ENCODE results near the gene AGPAT2.
A peak's percentile ranks its signal among the peaks of the same experiment; 100 is the strongest.

The AGPAT2 gene

DNA sequence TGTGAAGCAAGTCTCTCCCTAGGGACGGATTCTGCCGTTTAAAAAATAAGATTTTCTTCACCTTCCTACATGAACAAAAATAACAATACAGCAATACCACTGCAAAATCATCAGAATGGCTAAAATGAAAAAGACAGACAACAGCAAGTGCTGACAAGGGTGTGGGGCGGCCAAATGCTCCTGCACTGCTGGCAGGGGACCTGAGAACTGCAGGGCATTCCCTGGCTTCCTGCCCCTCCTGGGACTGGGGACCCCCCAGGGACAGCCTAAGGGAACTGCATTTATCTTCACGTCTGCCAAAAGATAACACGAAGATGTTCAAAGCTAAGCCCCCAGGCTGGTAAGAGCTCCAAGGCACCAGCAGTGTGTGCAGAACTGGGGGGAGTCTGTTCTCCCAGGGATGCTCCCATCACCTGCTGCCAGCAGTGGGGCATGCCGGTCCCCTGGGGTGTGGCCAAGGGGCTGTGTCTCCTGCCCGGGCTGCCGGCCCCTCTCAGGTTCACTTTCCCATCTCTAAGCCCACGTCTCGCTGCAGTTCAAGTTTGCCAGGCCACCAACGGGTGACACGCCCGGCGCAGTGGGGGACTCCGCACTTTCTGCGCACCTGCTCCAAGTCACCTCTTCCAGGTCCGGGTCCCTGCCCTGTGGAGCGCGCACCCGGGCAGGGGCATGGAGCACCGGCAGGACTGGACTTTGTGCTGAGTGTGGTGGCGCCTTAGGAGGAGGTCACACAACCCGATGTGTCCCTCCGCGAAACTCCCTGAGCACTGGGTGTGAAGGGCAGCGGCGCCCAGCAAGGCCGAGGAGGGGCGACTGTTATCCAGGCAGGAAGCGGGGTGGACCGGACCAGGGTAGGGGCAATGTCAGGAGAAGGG lies 29.0 kb downstream of the AGPAT2 start:
- no peak for DNase-seq
- intact Hi-C loops (cut with DNase I), result no loop called here

DNA sequence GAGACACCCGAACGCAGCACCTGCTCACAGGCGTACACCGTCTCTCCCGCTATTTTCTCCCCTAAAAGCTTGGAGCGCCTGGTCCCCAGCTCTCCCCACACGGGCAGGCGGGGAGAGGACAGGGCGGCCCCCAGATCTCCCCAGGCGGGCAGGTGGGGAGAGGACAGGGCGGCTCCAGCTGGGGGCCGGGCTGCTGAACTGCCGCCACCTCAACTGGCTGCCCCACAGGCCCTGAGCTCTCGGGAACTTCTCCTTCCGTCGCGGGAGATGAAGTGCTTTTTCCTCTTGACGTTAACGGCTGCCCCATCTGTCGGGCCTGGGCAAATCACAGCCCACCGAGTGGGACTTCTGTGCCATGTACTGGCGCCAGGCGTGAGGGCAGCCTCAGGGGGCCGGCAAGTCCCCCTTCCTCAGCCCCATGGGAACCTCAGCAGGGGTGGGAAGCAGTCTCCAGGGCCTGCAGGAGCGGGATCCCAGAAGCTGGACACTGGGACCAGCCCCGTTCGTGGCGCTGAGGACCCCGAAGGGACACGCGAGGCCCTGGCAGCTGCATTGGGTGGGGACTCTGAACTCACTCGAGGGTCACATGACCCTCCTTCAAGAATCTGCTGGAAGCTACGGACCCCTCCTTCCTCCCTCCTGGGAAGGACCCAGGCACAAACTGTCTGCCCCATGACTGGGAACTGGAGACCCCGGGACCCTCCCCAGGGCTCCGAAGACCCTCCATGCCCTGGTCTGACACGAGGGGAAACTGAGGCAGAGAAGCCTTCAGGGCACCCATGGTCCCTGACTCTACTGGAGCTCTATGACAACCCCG lies 30.3 kb downstream of the AGPAT2 start:
- DNase-seq, result no peak
- intact Hi-C loops (cut with DNase I), result no loop called here

DNA sequence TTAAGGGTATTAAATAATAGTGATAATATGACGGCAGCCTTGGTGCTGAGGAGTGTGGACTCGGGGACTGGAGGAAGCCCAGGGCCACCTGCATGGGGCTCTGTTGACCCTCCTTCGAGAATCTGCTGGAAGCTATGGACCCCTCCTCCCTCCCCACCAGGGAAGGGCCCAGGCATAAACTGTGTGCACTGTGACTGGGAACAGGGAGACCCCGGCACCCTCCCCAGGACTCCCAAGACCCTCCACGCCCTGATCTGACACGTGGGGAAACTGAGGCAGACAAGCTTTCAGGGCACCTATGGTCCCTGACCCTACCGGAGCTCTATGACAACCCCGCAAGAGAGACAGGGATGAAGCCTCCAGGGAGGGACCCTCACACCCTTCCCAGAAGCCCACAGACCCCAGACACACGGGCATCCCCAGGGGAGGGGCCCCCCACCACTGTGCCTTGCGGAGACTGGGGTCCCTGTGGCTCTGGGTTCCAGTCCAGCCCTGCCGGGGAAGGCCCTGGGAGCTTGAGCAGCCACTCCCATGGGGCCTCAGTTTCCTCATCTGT lies 31.0 kb downstream of the AGPAT2 start:
- intact Hi-C loops (cut with DNase I), result no loop called here
- no peak for DNase-seq

DNA sequence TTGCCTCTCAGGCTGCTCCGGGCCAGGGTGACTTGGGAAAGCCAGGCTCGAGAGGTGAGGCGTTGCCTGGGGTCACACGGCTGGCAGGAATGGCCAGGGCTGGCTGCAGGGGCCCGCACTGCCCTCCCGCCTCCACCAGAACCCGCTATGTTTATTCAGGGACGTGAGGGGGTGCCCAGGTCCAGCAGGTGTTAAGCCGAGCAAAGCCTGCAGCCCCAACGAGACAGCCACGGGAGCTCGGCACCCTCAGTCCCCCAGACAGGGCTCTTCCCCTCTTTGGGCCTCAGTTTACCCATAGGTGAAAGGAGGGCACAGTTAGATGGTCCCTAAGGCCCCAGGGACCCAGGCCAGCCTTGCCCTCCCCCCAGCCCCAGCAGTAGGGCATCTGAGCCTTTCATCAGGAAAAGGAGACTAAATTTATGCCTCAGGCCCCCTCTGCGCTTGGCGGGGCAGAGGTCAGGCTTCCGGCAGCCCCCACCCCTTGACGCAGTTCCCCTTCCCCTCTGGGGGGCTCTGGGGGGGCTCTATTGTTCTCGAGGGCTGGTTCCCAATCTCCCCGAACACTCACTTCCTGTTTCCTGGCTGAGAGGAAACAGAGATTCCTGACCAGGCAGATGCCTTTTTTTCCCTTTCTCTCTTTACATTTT lies 31.6 kb downstream of the AGPAT2 start:
- intact Hi-C loops (cut with DNase I), result no loop called here
- DNase-seq, result no peak

DNA sequence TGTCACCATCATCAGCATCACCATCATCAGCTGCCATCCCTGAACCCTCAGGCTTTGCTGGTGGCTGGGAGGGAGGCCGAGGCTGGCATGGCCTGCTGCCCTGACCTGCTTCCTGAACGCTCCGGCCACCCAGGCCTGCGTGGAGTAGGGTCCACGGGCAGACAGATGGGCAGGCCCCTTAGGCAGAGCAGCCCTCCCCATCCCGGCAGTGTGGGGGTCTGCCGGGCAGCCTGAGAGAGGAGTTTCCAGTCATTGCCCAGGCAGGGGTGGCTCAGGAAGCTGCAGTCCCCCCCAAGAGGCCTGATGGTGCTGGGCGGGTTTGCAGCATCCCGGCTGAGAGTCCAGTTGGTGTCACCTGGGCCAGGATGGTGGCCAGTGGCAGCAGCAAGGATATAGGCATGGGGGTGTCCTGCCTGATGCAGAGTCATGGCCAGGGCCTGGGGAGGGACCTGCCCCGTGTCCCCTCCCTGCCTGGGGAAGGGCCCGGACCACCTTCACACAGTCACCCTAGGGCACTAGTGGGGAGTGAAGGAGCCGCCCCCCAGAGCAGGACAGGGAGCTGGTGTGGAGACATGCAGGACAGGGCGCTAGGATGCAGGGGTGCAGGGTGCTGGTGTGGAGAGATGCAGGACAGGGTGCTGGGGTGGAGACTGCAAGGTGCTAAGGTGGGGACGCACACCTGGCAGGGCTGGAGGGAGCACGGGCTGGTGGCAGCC lies 32.3 kb downstream of the AGPAT2 start:
- DNase-seq, result no peak
- intact Hi-C loops (cut with DNase I), result no loop called here

DNA sequence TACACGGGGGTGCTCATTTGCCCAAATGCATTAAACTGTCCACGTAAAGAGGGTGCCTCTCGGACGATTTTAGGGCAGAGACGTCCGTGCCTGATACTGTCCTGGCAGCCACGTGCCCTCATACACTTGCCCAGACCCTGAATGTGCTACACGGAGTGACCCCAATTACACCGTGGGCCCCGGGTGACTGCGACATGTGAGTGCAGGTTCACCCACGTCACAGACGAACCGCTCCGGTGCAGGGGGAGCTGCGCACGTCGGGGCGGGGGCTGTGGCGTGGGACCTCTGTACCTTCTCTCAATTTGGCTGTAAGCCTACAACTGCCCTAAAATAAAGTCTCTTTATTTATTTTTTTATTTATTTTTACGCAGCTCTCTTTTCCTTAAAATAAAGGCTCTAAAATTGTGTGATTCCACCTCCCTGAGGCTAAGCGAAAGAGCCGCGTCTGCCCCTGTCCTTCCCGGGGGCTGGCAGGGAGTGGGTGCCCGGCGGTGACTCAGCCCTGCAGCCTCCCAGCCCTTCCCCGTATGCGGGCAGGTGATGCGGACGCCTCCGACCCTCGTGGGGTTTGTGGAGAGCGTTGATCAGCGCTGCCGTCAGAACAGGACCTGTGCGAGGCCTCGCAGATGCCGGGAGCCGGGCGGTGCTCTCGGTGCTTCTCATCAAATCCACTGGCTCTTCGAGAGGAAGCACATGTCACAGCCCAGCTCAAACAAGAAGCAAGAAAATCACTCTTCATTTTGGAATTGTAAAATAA lies 33.8 kb downstream of the AGPAT2 start:
- DNase-seq, result peak in 2 of 42 donors; percentile 2 to 42
- intact Hi-C loops (cut with DNase I), result no loop called here

DNA sequence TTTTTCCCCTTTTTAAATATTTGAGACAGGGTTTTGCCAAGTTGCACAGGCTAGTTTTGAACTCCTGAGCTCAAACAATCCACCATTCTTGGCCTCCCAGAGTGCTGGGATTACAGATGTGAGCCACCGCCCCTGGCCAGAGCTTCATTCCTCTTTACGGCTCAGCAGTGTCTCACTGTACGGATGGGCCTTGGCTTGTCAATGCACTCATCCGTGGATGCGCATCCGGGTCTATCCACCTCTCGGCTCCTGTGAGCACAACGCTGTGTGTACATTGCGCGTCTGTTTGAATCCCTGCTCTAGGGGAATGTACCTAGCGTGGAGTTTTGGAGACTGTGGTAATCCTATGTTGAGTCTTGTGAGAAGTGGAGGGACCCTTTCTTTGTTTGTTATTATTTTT lies 35.4 kb downstream of the AGPAT2 start:
- intact Hi-C loops (cut with DNase I), result no loop called here
- no peak for DNase-seq

DNA sequence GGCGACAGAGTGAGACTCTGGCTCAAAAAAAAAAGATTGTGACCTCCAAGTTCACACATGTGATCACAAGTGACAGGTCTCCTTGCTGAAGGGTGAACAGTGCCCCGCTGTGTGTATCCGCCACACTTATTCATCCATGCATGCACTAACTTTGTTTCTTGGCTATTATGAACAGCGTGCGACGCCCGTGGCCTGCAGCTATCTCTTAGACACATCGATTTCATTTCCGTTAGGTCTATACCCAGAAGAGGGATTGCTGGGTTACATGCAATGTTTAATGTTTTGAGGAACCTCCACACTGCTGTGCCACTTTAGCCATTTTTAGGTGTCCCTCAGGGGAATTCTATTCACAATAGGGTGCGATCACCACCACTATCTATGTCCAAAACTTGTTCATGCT lies 36.6 kb downstream of the AGPAT2 start:
- intact Hi-C loops (cut with DNase I), result no loop called here

DNA sequence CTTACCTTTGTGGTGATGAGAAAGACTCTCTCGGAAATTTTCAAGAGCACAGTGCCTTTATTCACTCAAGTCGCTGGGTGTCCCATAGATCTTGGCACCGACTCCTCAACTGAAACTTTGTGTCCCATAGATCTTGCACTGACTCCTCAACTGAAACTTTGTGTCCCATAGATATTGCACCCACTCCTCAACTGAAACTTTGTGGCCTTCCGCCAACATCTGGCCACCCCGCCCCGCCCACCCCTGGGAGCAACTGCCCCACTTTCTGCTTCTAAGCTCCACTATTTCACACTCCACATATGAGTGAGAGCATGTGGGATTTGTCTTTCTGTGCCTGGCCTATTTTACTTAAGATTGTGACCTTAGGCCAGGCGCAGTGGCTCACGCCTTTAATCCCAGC lies 37.2 kb downstream of the AGPAT2 start:
- intact Hi-C loops (cut with DNase I), result no loop called here
- DNase-seq, result no peak

More for the DNA sequence above, 36.6 kb downstream of the AGPAT2 start:
- no peak for DNase-seq

DNA sequence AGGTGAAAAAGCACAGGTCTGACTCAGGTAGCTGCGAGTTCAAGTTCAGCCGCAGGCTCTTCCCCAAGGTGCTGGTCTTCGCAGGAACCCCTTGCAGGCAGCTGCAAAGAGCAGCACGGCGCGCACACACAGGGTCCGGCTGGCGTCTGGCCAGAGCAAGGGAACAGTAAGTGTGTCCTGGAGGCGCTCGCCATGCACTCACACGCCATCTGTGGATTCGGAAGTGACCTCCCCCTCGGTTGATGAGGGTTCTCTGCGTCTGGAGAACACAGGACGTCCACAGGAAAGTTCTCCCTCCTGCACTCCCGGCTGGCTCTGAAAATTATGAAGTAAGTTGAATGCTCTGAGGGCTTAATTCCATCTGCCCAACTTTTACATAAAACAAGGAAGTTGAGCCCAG lies 38.5 kb downstream of the AGPAT2 start:
- DNase-seq, result peak in 2 of 42 donors; percentile 19 to 39
- intact Hi-C loops (cut with DNase I), result no loop called here

DNA sequence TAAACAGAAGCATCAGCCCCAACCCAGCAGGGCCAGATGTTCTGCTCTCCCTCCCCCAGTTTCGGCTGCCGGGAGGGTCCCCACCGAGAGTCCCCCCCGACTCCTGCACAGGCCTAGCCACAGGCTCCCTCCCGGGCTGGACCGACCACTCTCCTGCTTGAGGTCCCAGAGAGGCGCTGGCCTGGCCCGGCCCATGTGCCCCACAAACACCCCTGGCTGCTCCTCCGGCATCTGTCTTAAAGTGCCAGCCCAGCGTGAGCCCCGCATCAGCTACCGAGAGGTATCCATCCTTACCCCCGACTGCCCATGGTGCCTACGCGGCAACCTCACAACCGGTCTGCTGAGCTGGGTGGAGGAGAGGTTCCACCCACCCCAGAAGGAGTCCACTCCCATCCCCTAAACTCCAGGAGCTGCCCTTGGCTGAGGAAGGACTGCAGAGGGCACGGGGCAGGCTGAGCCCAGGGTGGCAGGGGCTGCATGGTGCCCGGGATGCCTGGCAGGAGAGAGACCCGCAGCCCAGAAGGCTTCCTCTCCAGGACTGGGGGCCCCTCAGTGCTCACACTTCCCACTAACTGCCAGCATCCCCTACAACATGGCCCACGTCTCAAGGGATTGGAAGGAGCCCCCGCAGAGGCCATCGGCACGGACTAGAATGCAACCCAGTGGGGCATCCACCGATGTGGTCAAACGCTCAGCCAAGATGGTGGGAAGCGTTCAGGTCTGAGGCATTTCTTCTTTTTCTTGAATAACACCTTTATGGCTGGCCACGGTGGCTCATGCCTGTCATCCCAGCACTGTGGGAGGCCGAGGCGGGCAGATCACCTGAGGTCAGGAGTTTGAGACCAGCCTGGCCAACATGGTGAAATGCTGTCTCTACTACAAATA lies 40.2 kb downstream of the AGPAT2 start:
- intact Hi-C loops (cut with DNase I), result no loop called here
- no peak for DNase-seq

DNA sequence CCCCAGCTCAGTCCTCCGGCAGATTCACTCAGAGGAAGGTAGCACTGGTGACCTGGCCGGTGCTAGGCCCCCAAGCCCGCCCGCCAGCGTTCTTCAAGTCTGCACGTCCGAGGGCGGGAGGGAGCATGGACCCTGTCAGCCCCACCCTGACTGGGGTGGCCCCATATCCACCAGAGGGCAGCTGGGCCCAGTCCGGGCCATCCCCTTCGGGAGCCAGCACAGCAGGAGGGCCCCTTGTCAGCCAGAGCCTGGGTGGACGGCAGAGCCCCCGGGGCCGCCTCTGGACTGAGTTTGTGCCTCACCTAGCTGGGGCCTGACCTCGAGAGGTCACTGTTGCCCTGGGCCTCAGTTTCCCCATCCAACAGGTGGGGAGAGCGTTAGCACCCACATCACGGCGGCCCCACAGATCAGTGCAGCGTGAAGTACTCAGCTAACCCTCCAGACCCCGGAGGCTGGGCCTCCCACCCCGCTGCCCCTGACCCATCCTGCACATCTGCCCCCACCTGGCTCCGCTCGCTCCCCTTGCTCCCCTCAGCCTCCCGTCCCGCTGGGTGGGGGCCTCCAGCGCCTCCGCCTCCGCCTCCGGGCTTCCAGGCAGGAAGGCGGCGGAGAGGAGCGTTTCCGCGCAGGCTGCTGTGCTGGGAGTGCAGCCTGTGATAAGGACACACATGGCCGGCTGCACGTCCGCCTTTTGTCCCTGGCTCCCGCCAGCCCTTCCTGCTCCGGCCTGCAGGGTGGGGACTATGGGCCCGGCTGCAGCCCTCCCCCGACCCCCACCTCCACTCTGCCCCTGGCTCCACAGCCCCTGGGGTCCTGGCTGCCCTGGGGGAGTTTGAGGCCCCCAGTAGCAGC lies 41.1 kb downstream of the AGPAT2 start:
- DNase-seq, result peak in 4 of 42 donors; percentile 21 to 47 (median 41)
- intact Hi-C loops (cut with DNase I), result no loop called here

DNA sequence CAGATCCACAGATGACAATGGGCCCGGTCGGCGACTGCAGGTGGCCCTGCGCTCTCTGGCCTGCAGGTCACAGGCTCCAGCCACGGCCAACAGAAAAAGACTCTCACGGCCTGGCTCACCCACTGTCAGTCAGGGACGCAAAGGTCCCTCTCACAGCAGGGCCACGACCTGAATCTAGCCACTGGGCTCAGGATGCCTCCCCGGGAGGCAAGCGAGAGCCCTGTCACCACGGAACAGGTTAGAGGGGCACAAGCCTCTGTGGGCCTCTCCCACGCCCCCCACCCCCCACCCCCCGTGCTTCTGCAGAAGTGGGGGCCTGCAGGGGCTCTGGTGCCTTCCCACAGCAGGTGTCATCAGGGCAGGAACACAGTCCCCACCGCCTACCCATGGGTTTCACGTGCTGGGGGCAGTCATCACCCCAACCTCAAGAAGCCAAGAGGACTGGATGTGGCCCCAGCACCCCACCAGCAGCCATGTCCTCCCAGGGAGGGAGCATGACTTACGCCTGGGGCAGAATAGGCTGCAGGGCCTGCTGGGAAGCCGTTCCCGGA lies 41.8 kb downstream of the AGPAT2 start:
- DNase-seq, result no peak
- intact Hi-C loops (cut with DNase I), result no loop called here

DNA sequence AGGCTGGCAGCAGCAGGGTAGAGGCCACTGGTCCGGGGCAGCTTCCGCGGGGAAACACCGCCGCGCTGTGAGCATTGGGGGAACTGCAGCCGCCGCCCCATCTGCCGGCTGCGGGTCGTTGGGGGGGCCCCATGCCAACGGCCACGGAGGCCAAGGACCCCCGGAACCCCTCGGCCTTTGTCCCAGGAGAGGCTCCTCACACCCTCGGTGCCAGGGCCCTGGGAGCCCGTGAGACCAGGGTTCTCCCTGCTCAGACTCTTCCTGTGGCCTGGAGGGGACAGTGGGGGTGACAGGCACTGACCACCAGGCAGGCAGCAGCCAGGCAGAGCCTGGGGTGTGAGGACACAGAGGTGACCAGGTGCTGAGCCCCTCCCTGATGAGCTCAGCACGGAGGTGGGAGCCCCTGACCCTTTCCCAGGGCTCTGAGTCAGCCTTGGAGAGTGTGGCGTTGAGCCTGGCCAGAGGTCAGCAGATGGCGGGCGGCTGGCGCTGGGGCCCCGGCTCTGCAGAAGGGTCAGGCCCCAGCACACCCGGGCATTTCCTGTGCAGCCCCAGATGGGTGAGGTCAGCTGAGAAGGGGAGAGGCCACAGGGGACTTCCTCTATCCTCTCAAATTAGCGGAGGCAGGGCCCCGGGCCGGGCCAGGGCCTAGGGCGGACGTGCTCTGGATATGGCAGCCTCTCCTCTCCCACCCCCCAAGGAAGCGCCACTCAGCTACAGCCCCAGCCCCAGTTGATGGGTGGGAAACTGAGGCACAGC lies 42.5 kb downstream of the AGPAT2 start:
- peak; percentile 27 to 81 (median 64) for DNase-seq
- intact Hi-C loops (cut with DNase I), result no loop called here

DNA sequence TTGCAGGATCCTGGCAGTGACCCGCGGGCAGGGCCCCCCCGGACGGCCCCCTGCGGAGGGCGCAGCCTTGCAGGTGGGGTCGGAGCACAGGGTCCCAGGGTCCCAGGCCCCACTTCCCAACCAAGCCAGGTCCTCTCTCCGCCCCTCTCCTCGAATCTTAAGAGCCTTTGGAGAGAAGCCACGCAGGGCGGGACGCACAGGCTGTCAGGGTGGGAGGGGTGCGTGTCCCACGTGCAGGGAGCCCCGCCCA lies 43.0 kb downstream of the AGPAT2 start:
- intact Hi-C loops (cut with DNase I), result no loop called here
- DNase-seq, result no peak
